Smooth muscle cell of the brain vasculature (primary cell): ENCODE results near the gene CDIPT.
"Not testable (repeated sequence)": the region's sequence is repeated elsewhere in the genome, so short reads cannot be mapped to it uniquely, and the experiment has no call there.

Experiments used
- DNase-seq: peaks from one replicate; pipeline ENCODE4 v3.0.0-alpha.2; 2012; ENCODE audit warnings: low read depth, low spot score

Gene CDIPT

DNA sequence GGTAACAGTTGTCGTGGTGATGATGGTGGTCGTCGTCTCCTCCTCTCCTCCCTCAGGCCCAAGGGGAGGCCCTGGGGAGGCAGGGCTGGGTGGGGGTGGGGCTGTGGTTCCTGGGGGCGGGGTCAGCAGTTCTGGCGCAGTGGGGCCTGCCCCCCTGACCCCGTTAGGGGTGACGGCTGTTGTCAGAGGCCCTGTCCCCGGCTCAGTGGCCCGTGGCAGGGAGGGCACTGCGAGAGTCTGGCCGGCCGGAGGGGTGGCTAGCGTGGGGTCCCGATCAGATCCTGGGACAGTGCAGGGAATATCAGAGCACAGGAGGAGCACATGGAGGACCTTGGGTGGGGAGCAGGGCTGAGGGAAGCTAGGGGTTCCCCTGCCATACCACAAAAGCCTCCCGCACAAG is 33.8 kb upstream of the CDIPT start:
- no peak for DNase-seq

DNA sequence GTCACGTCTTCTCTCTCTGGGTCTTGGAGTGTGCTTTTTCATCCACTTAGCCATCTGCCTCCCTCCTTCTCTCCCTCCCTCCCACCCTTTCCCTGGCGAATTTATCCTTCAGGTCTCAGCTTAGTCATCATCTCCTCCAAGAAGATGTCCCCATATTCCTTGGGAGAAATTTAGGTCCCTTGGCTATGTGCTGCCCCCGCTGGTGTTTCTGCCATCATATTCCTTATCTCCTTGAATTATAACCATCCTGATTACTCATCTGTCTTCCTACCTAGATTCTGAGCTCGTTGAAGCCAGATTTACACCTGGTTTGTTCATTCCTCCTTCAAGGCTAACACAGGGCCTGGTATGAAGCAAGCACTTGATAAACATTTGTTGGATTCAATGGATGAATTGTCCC is 31.3 kb upstream of the CDIPT start:
- no peak for DNase-seq

DNA sequence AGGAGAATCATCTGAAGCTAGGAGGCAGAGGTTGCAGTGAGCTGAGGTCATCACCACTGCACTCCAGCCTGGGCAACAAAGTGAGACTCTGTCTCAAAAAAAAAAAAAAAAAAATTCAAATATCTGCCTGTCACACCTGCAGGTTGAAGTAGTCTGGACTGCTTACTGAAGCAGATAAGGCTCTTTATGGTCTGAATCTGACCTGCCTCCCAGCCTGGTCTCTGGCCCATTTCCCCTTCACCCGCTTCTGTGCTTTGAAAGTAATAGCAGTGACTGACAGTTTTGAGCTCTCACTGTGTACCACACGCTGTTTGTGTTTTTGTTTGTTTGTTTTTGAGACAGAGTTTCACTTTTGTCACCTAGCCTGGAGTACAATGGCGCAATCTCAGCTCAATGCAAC is 30.5 kb upstream of the CDIPT start:
- no peak for DNase-seq

DNA sequence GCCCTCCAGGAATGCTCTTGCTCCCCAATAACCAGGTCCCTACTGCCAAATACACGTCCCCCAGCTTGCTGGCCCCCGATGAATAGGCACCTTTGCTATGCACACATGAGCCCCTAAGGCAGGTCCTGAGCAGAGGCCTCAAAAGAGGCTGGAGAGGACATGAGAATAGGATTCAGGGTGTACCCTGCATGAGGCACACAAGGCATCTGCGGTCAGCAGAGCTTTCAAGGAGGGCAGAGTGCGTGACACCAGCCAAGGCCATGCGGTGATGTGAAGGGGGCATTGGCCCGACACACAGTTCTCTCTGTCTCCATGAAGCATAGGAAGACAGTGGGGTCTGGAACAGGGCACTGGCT is 29.4 kb upstream of the CDIPT start:
- no peak for DNase-seq

DNA sequence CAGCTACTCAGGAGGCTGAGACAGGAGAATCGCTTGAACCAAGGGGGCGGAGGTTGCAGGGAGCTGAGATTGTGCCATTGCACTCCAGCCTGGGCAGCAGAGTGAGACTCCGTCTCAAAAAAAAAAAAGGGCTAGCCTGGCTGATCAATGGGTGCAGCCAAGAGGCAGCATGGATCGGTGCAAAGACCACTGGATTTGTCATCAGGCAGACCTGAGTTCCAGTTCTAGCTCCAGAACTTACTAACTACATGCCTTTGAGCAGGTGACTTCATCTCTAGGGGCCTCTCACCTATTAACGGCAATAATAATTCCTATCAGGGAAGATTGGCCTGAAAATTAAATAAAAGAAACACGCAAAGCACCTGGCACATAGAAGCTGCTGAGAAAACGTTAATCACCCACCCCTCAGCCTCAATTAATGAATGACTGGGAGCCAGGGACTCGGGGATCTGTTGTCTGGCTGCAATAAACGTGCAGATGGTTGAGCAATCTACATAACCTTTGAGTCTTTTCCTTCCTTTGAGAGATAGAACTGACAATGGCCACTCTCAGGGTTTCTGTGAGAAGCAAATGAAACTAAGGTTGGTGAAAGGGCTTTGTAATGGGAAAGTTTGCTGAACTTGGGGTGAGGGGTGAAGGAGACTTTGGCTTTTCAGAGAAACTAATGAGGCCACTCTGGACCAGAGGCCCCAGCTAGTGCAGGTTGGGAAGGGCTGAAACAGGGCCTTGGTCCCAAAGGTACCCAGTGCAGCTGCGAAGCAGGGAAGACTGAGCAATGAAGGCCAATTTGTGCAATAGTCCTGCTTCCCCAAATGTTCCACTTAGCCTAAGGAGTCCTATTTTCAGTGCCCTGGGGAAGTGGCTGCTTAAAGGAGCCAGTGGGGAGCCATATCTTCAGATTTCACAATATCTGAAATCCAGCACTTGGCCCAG is 28.8 kb upstream of the CDIPT start:
- no peak for DNase-seq

DNA sequence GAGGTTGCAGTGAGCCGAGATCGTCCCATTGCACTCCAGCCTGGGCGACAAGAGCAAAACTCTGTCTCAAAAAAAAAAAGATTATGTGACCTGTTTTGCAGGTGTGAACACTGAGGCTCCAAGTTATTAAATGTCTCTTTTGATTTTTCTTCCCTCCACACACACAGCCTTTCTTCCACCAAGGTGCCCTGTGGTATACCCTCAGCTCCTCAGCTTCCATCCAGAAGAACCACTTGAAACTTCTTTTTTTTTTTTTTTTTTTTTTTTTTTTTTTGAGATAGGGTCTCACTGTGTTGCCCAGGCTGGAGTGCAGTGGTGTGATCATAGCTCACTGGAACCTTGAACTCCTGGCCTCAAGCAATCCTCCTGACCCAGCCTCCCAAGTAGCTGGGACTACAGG is 26.3 kb upstream of the CDIPT start:
- not testable (repeated sequence) for DNase-seq

DNA sequence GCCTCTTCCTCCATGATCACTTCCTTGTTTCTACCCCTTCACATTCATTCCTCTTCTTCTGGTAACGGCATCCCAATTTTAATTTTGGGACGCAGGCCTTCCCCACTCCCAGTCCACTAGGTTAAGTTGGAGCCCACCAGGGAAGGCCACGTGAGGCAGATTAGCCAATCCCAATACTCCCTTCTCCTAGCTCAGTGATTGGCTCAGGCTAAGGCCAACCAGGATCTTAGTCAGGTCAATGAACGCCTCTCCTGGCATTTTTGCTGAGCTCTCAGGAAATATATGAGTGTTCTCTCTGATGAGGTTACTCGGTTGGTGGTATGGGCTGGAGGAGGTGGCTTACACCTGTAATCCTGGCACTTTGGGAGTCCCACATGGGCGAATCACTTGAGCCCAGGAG is 21.0 kb upstream of the CDIPT start:
- no peak for DNase-seq

DNA sequence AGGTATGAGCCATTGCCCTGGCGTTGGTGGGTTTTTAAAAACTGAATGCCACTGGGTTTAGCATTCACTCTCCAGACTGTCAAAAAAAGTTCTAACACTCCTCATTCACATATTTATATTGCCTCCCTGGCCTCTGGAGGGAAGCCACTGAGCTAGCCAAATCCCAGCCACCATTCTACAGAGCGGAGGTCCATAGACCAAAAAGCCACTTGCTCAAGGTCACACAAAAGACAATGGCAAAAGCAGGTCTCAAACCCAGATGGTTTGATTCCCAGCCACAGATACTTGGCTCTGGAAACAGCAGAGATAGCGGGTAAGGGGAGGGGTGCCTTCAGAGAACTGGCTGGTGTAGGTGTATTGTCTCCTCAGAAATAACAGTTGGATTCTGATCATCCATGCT is 18.0 kb upstream of the CDIPT start:
- DNase-seq = no peak

DNA sequence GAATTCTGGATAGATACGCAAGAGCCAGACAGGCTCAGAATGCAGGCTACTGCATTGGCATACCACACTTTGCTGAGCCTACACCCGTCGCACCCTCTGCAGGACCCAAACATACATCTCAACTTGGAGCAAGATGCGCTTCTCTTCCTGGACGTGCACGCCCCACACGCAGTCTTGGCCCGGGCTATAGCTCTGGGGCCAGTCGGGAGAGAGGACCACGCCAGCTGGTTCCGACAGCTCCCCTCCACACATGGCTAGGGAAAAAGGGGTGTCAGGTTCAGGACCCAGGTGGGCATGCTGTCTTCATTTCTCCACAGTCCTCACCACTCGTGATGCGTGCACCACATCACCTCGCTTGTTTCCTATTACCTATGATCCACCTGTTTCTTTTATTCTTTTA is 15.1 kb upstream of the CDIPT start:
- no peak for DNase-seq

DNA sequence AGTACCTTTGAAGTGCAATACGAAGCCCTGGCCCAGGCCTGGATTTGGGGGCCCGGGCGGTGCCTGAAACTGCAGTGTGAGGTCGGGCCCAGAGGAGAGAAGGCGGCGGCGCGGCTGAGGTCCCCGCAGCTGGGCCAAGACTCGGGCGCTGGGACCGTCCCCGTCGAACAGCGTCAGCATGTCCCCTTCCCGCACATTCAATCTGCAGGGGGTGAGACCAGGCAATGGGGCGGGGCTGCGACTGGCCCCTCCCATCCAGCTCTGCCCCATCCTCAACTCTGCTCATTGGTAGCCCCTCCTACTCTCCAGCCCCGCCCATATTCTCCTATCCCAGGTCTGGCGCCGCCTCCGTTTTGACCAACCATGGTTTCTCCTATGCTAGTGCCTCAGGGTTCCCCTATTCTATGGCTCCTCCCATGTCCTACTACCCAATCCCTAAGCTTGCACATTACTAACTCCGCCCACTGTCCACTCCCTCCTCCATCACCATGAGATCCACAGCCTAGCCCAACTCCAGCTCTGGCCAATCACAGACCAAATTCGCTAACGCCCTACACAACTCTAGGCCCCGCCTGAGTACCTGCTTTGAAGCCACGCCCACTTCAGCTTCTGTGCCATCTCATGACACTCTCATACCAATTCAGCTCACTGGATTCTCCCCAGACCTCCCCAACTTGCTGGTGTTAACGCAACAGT is 14.4 kb upstream of the CDIPT start:
- no peak for DNase-seq

DNA sequence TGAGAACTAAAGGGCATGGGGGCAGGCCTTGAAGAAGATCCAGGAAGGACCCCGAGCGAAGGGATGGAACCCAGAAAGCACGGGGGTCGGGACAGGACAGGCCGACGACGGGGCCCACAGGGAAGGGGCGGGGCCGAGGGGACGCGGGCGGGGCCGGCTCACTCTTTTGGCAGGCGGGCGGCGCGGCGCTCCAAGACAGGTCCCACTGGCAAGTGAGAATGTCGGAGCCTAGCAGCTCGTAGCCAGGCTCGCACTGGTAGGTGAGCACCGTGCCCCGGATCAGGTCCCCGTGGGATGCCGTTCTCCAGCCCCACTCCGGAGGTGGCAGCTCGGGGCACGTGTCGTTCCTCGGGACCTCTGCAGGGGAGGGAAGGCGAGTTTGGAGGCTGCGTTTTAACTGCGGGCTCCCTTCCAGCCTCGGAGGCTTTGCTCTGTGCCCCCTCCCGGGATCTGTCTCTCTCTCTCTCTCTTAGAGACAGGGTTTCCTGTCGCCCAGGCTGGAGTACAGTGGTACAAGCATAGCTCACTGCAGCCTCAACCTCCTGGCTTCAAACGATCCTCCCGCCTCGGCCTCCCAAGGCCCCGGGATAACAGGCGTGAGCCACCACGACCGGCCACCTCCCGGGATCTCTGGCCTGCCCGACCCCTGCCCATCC is 13.7 kb upstream of the CDIPT start:
- no peak for DNase-seq

DNA sequence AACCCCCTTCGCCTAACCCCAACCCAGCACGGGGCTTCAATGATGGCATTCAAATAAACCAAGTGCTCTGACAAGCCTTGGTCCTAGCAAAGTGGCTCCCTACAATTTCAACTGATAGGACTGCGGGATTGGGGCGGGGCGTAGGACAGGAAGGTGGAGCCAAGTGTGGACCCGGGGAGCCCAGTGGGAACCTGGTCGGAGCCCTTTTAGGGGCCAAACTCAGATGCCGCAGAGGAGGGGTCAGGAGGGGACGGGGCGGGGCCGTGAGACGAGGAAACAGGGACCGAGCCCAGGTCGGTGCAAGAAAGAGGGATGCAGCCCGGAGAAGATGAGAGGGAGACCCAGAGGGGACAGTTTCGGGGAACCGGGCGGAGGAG is 13.2 kb upstream of the CDIPT start:
- DNase-seq = no peak

DNA sequence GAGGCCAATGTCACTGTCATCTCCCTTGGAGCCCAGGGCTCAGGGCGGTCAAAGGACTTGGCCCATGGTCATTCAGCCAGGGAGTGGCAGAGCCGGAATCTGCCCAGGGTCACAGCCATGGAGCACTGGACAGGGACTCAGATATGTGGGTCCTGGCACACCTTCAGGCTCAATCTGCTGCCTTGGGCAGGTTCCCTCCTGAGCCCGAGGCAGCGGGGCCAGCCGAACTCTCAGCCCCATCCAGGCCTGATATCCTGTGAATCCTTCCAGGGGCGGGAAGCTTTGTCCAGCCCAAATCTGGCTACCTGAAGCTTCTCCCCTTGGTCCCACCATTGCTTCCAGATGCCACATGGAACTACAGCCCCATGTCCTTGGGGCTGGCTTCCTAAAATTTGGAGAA is 12.2 kb upstream of the CDIPT start:
- no peak for DNase-seq

DNA sequence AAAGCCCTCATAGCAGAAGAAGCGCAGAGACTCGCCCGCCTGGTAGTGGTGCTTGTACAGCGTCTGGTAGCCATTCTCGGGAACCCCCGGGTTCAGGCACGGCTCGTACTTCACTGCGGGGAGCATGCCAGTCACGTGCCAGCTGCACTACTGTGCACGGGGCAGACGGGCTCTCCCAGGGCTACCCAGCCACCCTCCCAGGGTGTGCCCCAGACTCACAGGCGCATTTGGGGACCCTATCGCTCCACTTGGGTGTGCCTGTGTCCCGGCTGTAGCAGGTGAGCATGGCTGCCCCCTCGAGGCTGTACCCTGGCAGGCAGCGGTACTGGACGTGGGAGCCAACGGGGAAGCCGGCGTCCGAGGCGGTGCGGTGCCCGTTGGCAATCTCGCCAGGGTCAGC is 10.3 kb upstream of the CDIPT start:
- DNase-seq = no peak

DNA sequence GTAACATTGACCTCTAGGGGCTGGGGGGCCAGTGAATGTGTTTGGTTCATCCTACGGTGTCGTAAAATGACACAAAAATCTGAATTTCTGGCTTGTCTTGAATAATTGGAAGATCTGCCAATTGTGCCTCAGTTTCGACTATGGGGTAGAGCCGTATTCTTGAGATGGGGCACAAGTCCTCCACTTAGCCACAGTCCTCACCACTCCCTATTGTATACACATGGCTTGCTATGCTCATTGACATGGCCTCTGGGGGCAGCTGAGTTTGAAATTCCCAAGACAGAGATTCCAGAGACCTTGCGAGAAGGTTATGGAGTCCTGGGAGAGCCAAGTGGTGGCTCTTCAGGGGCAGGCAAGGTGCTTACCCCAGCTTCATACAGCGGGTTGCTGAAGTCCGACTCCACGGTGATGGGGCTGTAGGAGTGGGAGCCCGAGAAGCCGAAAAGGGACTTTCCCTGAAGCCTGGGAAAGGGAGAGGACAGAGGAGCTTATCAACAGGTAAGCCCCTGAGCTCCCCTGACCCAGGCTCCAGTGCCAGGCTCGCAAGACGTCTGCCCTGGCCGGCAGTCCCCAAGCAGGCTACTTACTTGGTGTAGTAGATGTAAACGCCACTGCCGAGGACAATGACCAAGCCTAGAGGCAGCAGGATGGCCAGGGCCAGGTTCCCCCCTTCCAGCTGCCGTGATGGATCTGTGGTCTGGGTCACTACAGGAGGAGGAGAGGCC is 9.0 kb upstream of the CDIPT start:
- DNase-seq = no peak

DNA sequence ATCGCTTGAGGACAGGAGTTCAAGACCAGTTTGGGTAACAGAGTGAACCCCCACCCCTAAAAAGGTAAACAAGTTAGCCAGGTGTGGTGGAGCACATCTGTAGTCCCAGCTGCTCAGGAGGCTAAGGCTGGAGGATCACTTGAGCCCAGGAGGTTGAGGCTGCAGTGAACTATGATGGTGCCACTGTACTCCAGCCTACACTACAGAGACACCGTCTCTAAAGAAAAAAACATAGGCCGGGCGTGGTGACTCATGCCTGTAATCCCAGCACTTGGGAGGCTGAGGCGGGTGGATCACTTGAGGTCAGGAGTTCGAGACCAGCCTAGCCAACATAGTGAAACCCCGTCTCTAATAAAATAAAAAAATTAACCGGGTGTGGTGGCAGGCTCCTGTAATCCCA is 6.0 kb upstream of the CDIPT start:
- not testable (repeated sequence) for DNase-seq

DNA sequence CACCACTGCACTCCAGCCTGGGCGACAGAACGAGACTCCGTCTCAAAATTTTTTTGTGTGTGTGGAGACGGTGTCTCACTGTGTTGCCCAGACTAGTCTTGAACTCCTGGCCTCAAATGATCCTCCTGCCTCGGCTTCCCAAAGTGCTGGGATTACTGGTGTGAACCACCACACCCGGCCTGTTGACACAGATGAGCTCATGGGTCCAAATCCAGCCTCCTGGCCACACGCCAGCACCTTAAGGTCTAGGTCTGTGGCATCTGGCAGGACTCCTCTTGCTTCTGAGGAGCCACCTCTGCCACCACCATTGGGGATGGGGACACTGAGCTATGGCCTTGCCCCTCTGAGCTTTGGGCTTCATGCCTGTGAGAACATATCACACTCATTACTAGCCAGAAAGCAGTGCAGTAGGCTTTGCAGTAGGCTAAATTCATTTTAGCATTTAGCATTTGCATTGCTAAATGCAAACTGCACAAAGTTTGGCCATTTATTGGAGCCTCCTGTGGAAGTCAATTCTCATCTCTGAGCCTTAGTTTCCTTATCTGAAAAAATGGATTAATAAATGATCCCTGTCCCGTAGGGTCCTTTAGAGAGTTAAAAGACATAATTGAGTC is 5.5 kb upstream of the CDIPT start:
- no peak for DNase-seq

DNA sequence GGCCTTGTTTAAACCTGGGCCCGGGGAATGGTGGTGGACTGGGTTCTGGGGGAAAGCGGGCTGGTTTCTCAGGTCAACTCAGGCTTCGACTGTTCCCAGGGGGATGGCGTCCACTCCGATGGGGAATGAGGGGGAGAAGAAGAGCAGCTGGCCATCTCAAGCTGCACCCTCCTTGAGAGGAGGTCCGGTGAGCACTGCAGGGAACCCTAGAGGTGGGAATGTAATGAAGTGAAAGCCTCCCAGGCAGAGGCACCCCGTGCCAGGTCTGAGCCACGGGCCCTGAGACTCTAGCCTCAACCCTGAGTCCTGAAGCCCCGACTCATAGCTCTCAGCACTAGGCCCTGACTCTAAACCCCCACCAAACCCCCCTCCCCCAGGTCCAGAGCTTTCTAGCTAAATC is 1.2 kb upstream of the CDIPT start:
- DNase-seq = no peak

DNA sequence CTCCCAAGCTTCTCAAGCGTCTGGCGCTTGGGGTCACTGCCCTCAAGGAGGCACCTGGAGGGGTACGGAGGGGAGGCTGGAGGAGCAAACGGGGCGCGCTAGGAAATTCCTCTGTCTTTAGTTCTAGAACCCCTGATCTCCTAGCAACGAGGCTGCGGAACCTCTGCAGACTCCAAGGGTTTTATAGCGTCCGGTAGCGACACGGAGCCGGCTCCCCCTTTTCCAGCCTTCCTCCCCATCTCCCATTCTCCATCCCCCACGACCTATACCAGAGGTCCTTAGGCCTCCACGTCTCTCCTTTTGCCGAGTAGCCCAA is 601 bp upstream of the CDIPT start:
- no peak for DNase-seq

DNA sequence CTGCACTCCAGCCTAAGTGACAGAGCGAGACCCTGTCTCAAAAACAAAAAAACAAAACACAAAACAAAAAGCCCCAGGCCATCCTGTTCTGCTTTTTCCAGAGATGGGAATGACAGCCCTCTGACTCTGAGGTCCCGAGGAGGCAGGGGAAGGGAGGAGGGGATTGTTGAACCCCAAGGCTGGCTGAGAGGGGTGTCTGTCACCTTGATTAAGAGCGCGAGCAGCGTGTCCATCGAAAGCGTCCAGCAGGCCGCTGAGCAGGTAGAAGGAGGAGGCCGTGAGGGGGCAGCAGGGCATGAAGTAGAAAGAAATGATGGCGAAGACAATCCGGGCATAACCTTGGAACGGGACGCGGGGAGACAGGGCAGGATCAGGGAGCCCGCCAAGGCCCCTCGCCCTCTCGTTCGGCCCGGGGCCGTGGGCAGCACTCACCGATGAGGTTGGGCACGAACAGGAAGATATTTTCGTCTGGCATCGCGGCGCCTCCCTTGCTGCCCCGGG is 593 bp downstream of the CDIPT start:
- DNase-seq = no peak

DNA sequence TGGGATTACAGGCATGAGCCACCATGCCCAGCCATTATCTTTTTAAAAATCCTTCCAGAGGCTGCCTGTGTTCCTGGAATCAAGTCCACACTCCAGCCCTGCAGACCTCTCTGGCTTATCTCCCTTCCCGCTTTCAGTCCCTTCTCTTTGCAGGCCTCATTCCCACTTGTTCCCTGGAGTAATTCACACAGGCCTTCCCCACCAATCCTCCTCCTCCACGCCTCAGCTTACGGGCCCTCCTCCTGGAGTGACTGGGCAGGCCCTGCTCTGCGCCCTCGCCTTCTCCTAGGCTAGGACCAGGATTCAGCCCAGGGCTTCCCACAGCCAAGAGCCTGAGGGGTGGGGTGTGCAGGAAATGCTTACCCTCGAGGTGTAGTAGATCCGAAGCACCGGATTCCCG is 2.8 kb downstream of the CDIPT start:
- no peak for DNase-seq

DNA sequence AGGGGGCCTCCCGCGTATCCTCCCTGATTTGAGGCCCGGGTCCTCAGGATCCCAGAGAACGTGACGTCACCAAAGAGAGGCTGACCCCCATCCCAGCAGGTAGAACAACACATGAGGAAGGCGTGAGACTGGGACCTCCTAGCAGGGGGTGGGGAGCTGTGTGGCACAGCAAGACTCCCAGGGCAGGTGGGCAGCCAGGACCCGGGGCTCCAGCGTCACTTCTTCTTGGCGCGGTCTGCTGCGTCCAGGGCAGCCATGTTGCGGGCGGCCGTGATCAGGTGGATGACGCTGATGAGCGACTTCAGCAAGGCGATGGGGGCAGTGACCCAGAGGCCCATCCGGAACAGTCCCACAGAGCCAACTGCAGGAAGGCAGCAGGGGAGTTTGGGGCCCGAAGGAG is 4.1 kb downstream of the CDIPT start:
- DNase-seq = no peak
